Measurements from ENCODE around the gene ADAMTS2.
"Not testable (repeated sequence)": the region's sequence is repeated elsewhere in the genome, so short reads cannot be mapped to it uniquely, and the experiment has no call there.

ADAMTS2 gene

GRCh38 chr5:179112469-179113142 lies 232.7 kb downstream of the ADAMTS2 start:
- no peak for TF ChIP-seq CTCF (IDR thresholded peaks at IDR 0.05; ENCODE audit: insufficient read depth, low read depth, low read length, missing control alignments)
- H3K4me3 ChIP-seq (ENCODE audit: low read depth, low read length) = no peak overlapping the region

GRCh38 chr5:179111267-179112207 lies 233.7 kb downstream of the ADAMTS2 start:
- TF ChIP-seq CTCF (IDR thresholded peaks at IDR 0.05; ENCODE audit: insufficient read depth, low read depth, low read length, missing control alignments) = no peak
- no peak overlapping the region for H3K4me3 ChIP-seq (ENCODE audit: low read depth, low read length)
- no peak for DNase-seq (ENCODE audit: low read depth)

More at GRCh38 chr5:179112469-179113142, 232.7 kb downstream of the ADAMTS2 start:
- DNase-seq (ENCODE audit: low read depth) = no peak

- no peak overlapping the region for H3K4me3 ChIP-seq (ENCODE audit: low read depth, low read length)
- TF ChIP-seq CTCF (IDR thresholded peaks at IDR 0.05; ENCODE audit: insufficient read depth, low read depth, low read length, missing control alignments) = no peak
- no peak for DNase-seq (ENCODE audit: low read depth)
Measured at GRCh38 chr5:179110528-179110927, 234.7 kb downstream of the ADAMTS2 start.

- not testable (repeated sequence) for DNase-seq (ENCODE audit: low read depth); H3K4me3 ChIP-seq (ENCODE audit: low read depth, low read length)
Measured at GRCh38 chr5:179101282-179101681, 244.0 kb downstream of the ADAMTS2 start.

GRCh38 chr5:179089502-179089901 lies 255.8 kb downstream of the ADAMTS2 start:
- H3K4me3 ChIP-seq (ENCODE audit: low read depth, low read length) = no peak overlapping the region
- no peak for TF ChIP-seq CTCF (IDR thresholded peaks at IDR 0.05; ENCODE audit: insufficient read depth, low read depth, low read length, missing control alignments)
- no peak for DNase-seq (ENCODE audit: low read depth)

- no peak for TF ChIP-seq CTCF (IDR thresholded peaks at IDR 0.05; ENCODE audit: insufficient read depth, low read depth, low read length, missing control alignments)
Measured at GRCh38 chr5:179080724-179081123, 264.5 kb downstream of the ADAMTS2 start.

GRCh38 chr5:179079165-179079987 lies 265.9 kb downstream of the ADAMTS2 start:
- DNase-seq (ENCODE audit: low read depth) = no peak
- no peak overlapping the region for H3K4me3 ChIP-seq (ENCODE audit: low read depth, low read length)

More at GRCh38 chr5:179080724-179081123, 264.5 kb downstream of the ADAMTS2 start:
- H3K4me3 ChIP-seq (ENCODE audit: low read depth, low read length) = no peak overlapping the region
- no peak for DNase-seq (ENCODE audit: low read depth)

More at GRCh38 chr5:179079165-179079987, 265.9 kb downstream of the ADAMTS2 start:
- TF ChIP-seq CTCF (IDR thresholded peaks at IDR 0.05; ENCODE audit: insufficient read depth, low read depth, low read length, missing control alignments) = no peak
